SK-N-SH (cell line): ENCODE data around the gene TFCP2L1.

Experiments
- EZH2phosphoT487 ChIP-seq: fragments of 200-600 bp; sonication (generic); IDR thresholded peaks from 2 replicates; pipeline ENCODE4 v1.6.1; 2017; ENCODE audit warnings: low read depth, mixed run types, mild to moderate bottlenecking, antibody characterized with exemption, moderate library complexity, borderline replicate concordance
- GABPA ChIP-seq: IDR thresholded peaks from 2 replicates; pipeline ENCODE4 v1.4.0; 2012; ENCODE audit warnings: low read depth, mild to moderate bottlenecking
- TF ChIP-seq, protein P1 (sequence below): fragments of 200-600 bp; sonication (generic); IDR thresholded peaks from 2 replicates; pipeline ENCODE4 v1.6.1; 2017; ENCODE audit warnings: antibody characterized with exemption, mild to moderate bottlenecking, moderate library complexity
- TF ChIP-seq, protein P2 (sequence below): IDR thresholded peaks from 2 replicates; pipeline ENCODE4 v1.4.0; 2012; ENCODE audit warnings: low read depth, borderline replicate concordance
- TF ChIP-seq, protein P3 (sequence below): IDR thresholded peaks from 2 replicates; pipeline ENCODE4 v1.4.0; 2012; ENCODE audit warnings: low read depth

DNA sequence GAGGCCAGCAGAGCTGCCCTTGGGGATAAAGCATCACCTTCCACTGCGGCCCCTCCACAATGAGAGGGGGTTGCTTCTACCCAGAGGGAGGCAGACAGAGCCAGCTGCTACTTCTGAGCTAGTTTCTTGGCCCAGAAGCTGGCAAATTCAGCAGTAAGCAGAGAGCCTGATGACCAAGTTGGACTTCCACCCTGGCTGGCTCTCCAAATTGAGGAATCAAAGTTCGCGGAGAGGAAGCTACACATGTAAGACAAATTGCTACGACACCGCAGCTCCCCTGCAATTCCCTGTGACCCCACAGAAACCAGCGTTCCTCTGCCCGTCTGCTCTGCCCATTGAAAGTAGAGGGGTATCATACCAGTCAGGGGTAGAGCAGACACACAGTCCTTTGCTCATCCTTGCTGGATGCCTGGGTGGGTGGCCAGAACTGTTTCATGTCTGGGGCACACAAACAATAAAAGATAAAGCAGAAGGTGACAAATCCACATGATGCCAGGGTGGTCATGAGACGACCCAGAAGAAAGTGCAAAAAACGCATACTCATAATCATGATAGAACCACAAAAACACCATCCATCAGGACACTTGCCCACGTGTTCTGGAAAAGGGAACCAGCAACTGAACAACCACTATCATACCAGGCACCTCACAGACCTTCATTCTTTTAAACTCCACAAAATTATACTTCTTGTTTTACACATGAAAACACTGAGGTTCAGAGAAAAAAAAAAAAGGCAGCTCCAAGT lies 5.4 kb downstream of the TFCP2L1 start:
- TF ChIP-seq, protein P1, sequence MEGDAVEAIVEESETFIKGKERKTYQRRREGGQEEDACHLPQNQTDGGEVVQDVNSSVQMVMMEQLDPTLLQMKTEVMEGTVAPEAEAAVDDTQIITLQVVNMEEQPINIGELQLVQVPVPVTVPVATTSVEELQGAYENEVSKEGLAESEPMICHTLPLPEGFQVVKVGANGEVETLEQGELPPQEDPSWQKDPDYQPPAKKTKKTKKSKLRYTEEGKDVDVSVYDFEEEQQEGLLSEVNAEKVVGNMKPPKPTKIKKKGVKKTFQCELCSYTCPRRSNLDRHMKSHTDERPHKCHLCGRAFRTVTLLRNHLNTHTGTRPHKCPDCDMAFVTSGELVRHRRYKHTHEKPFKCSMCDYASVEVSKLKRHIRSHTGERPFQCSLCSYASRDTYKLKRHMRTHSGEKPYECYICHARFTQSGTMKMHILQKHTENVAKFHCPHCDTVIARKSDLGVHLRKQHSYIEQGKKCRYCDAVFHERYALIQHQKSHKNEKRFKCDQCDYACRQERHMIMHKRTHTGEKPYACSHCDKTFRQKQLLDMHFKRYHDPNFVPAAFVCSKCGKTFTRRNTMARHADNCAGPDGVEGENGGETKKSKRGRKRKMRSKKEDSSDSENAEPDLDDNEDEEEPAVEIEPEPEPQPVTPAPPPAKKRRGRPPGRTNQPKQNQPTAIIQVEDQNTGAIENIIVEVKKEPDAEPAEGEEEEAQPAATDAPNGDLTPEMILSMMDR, result no peak
- TF ChIP-seq EZH2phosphoT487 (no peak), GABPA (no peak)
- TF ChIP-seq, protein P2, sequence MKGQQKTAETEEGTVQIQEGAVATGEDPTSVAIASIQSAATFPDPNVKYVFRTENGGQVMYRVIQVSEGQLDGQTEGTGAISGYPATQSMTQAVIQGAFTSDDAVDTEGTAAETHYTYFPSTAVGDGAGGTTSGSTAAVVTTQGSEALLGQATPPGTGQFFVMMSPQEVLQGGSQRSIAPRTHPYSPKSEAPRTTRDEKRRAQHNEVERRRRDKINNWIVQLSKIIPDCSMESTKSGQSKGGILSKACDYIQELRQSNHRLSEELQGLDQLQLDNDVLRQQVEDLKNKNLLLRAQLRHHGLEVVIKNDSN, result no peak
- TF ChIP-seq, protein P3, sequence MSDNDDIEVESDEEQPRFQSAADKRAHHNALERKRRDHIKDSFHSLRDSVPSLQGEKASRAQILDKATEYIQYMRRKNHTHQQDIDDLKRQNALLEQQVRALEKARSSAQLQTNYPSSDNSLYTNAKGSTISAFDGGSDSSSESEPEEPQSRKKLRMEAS, result no peak
